ENCODE data around the gene KLK4.

KLK4 gene, protein sequence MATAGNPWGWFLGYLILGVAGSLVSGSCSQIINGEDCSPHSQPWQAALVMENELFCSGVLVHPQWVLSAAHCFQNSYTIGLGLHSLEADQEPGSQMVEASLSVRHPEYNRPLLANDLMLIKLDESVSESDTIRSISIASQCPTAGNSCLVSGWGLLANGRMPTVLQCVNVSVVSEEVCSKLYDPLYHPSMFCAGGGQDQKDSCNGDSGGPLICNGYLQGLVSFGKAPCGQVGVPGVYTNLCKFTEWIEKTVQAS

DNA sequence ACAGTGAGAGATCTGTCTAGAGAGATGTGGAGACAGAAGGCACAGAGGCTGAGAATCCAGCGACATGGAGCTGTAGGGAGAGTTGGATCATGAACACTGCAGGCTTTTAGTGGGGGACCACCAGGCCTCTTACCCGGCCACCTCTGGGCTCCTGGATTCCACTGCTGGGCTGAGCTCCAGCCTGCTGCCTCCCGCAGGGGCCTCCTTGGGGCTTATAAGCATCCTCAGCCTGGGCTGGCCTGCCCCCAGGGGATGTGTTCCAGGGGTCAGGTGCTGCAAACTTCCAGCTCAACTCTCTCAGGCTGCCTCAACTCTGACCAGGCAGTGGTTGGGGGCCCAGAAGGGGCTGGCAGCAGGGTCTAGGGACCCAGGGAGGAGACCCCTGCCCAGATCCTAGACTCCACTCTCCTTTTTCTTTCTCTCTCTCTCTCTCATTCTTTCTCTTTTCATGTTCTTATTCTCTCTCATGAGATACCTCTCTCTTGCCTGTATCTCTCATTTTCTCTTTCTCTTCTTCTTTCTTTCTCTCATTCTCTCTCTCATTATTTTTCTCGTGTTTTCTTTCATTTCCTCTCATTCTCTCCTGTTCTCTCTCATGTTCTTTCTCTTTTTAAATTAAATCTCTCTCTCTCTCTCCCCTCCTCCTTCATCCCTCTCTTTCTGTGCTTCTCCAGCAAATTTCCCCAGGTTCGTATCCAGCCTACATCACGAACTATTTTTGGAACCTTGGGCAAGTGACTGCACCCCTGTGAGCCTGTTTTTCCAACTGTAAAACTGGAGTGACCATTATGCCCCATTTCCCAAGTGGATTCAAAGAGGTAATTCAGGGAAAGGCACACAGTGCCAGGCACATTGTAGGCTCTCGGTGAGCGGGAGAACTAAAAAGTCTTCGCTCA, at the start of gene KLK4:
TSS of gene KLK4 (minus strand) at position 190 of the 896 bp plus-strand sequence. CDS start 657 bp downstream, outside the sequence.
- no peak for DNase-seq

DNA sequence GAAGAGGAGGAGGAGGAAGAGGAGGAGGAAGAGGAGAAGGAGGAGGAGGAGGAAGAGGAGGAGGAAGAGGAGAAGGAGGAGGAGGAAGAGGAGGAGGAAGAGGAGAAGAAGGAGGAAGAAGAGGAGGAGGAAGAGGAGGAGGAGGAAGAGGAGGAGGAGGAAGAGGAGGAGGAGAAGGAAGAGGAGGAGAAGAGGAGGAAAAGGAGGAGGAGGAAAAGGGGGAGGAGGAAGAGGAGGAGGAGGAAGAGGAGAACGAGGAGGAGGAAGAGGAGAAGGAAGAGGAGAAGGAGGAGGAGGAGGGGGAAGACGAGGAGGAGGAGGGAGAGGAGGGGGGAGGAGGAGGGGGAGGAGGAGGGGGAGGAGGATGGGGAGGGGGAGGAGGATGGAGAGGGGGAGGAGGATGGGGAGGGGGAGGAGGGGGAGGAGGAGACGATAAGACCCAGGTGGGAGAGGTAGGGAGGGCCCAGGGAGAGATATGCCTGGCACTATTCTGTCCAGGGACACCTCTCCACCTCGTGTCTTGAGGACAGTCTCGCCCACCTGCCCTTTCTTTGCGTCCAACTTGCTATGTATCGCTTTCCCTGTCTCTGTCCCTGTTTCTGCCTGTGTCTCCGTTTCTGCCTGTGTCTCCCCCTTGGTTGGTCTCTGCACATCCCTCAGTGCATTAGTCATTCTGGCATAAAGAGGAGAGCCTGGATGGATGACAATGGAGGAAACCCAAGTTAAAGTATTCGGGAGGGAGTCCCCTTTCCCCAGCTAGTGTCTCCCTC, 48.7 kb upstream of the KLK4 start:
- DNase-seq = no peak

DNA sequence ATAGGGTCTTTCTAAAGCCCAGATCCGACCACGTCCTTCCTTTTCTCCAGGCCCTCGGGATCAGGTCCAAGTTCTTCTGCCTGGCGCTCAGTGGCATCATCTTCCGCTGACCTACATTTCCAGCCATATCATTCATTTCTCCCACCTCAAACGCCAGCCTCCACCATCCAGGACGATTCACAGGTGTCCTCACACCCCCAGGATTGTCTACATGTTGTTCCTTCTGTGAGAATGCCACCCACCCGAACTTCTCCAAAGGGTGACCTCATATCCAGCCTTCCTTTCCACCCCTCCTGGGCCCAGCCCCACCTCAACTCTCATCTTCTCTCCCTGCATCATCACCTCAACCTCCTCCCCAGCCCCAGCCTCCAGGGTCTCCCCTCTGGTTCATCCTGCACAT, 46.4 kb upstream of the KLK4 start:
- DNase-seq = no peak

DNA sequence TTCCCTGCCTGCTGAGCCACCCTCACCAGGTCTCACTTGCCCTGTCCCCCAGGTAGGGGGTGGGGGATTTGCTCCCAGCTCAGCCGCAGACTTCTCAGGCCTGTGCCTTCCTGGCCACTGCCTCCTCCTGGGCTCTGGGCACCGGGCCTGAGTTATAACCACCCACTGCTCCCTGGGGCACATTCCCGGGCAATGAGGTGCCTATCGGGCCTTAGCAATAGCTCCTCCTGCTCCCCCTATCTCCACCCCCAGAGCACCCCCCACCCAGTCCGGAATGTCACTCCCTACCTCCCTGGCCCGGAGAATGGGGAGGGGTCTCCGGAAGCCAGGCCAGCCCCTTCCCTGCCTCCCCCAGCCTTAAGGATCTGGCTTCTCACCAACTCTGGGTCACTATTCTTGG, 41.7 kb upstream of the KLK4 start, which contains the start of gene KLK5:
TSS of gene KLK5 (minus strand) at position 129 of the 400 bp plus-strand sequence. CDS start 381 bp downstream, outside the sequence.
- DNase-seq = no peak

DNA sequence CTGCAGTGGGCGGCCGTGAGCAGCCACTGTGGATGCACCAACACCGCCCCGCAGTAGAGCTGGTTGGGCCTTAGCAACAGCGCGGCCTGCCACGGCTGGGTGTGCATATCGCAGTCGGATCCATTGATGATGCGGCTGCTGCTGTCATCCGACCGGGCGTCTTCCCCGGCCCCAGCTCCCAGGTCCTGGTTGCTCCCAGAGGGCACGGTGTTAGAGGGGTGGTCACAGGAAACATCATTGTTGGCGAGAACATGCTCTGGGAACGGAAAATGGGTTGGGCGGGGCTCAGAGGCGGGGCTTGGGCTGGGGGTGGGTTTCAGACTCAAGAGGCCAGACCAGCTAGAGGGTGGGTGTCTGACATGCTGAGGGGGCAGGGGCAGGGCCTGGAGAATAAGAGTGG, 38.7 kb upstream of the KLK4 start:
- DNase-seq = no peak

DNA sequence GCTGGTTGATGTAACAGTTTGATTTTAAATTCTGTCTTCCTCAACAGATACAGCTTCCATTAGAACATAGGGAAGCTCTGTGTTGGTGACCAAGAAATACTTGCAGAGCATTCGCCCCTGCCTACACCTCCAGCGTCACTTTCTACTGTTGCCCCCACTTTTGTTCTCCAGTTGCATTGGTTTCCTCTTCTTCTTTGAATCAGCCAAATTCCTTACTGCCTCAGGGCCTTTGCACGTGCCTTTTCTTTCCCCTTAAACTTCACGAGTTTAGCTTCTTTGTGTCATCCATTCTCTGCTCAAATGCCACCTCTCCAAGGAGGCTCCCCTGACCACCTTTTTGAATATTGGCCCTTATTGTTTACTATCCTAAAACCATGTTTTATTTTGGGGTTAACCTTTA, 35.9 kb upstream of the KLK4 start:
- no peak for DNase-seq

DNA sequence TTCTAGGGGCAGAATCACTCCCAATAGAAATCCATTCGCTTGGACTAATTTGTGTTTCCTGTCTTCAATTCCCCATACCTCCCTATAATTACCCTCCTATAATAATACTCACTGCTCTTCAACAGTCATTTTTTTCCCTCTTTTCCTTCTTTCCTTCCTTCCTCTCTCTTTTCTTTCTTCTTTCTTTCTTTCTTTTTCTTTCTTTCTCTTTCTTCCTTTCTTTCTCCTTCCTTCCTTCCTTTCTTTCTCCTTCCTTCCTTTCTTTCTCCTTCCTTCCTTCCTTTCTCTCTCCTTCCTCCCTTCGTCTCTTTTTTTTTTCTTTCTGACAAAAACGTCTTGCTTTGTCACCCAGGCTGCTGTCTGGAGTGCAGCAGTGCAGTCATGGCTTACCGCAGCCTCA, 33.6 kb upstream of the KLK4 start:
- no peak for DNase-seq

DNA sequence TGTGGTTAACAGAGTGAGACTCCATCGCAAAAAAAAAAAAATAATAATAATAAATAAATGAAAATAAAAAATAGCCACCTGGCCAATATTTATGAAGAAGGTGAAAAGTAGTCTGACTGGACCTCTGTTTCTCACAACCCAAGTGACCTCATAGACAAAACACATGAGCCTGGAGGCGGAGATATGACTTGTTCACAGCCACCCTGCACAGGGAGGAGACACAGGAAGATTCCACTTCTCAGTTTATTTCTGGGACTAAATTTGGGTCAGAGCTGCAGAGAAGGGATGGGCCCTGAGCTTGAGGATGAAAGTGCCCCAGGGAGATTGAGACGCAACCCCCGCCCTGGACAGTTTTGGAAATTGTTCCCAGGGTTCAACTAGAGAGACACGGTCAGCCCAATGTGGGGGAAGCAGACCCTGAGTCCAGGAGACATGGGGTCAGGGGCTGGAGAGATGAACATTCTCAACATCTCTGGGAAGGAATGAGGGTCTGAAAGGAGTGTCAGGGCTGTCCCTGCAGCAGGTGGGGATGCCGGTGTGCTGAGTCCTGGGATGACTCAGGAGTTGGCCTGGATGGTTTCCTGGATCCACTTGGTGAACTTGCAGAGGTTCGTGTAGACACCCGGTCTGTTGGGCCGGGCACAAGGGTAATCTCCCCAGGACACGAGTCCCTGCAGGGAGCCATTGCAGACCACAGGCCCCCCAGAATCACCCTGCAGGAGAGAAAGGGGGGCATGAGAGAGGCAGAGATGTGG, 32.1 kb upstream of the KLK4 start:
- no peak for DNase-seq

DNA sequence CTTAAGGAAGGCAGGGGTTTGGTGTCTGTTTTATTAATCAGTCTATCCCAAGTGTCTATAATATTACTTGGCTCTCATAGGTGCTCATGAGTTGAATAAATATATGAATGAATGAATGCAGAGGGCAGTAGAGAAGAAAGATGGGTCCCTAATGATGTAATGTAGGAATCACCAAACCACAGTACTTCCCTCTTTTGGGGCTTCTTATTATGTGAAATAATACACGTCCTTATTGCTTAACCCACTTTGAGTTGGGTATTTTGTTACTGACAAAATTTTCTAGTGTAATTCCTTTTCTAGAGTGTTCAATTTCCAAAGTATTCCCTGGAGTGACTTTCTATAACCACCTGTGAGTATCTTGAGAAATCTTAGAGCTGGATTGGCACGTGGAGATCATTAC, 28.4 kb upstream of the KLK4 start:
- no peak for DNase-seq

DNA sequence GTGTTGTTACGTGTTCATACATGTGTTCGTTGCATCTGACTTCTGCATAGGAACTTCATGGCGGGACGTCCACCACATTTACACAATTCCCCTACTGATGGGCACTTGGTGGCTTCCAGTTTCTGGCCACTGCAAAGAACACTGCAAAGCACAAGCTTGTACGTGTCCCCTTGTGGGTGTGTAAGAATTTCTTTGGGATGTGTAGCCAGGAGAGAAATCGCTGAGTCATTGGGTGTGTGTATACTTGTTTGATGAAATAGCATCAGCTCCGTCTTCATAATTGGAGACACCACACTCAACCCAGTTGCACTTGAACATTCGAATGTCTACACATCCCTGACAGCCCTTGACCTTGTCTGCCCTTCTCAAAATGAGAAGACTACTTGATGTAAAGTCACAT, 22.4 kb upstream of the KLK4 start:
- no peak for DNase-seq

DNA sequence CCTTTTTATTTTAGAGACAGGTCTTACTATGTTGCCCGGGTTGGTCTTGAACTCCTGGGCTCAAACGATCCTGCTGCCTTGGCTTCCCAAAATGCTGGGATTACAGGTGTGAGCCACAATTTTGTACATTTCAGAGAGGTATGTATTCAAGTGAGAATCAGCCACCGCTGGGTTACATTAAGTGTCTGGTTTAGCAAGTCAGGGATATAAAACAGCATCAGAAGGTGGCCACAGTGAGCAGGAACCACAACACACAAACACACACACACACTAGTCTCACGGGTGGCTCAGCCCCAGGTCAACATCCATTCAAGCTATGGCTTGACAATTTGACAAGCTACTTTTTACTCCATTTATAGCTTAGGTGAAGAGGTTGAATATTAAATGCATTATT, 21.5 kb upstream of the KLK4 start:
- no peak for DNase-seq

DNA sequence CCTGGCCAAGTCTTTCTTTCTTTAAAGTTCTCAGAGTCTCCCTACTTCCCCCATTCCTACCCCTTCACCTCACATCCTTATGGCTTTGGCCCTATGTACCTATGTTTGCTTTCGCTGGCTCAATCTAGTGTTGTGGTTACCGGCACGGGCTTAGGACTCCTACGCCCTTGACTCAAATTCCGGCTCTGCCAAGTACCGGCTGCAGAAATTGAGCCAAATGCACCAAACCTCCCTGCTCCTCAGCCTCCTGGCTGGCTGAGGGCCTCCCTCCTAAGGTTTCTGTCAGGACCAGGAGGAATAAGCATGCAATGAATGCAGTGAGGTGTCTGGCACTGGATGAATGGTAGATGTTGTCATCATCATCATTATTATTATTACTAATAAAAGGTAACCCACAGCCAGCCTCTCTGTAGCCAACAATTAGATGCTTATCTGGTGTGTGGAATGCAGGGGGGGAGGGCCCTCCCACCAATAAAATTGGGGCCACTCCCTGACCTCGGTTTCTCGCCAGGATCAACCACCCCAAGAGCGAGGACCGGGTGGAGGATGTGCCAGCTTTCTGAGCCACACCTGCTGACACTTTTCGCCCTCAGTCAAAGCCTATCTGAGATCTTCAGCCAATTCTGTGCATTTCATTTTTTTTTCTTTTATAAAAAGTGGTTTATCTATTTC, 21.0 kb upstream of the KLK4 start:
- DNase-seq = no peak

DNA sequence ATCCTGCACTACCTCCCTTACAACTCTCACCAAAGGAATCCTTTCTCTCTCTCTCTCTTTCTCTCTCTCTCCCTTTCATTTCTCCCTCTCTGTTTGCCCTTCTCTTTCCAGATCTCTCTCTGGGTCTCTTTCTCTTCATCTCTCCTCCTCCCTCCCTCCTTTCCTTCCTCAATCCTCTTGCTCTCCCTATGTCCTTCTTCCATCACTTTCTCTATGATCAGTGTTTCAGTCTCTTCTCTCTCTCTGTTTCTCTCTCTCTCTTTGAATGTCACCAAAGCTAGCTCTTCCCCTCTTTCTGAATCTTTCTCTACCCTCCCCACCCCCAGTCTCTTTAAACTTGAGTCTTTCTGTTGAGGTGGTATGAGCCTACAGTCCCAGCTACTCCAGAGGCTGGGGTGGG, 19.8 kb upstream of the KLK4 start:
- no peak for DNase-seq

DNA sequence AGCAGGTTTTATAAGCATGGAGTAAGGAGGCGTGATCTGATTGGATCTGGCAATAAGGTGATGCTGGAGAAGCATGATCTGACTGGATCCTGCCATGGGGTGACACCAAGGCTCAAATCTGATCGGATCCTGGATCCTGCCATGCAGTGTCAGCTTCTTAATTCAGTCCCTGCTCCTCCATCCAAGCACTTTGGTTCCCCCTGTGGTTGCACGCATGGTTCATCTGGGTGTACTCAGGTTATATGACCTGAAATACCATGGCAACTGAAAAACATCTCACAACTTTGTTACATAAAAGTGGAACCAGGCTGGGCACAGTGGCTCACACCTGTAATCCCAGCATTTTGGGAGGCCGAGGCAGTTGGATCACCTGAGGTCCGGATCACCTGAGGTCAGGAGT, 17.6 kb upstream of the KLK4 start:
- no peak for DNase-seq

DNA sequence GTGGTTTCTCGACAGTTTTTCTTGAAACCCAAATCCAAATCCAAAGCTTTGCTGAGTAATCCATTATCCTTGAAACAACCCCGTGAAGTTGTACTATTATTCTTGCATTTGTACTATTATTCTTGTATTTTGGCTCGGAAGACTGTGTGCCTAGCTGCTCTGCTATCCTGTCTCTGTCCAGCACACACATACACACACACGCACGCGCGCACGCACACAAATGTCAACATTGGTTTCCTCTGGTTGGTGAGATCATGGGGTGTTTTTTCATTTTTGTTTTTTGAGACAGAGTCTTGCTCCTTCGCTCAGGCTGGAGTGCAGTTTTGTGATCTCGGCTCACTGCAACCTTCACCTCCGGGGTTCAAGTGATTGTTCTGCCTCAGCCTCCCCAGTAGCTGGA, 14.9 kb upstream of the KLK4 start:
- no peak for DNase-seq

DNA sequence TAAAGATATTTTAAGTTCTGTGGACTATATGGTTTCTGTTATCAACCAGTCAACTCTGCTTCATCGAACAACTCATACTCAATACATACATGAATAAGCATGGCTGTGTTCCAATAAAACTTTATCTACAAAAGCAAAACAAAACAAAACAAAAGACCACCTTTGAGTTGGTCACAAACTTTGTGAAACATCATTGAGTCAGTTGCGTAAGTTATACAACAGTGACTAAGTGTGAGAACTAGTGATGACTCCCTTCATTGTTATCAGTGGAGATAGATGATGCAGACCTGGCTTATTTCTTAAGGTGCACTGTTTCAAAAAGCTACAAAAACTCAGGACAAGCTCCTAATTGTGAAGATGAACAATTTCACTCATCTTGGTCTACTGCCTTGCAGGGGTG, 14.5 kb upstream of the KLK4 start:
- DNase-seq = no peak

DNA sequence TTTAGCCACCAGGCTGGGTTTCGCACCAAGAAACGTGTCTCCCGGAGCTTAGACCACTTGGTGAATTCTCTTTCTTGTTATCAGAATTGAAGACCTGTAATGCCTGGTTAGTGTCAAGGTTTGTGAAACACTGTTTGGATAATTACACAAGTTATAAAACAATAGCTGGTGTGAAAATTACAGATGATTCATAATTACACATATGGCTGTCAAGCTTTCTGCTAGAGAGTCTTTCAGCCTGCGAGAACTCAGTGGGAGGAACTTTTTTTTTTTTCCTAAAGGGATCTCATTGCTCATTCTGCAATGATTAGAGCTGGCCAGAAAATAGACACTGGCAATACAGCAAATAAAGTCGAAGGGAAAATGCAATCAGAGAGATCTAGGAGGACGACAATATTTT, 13.4 kb upstream of the KLK4 start:
- no peak for DNase-seq

DNA sequence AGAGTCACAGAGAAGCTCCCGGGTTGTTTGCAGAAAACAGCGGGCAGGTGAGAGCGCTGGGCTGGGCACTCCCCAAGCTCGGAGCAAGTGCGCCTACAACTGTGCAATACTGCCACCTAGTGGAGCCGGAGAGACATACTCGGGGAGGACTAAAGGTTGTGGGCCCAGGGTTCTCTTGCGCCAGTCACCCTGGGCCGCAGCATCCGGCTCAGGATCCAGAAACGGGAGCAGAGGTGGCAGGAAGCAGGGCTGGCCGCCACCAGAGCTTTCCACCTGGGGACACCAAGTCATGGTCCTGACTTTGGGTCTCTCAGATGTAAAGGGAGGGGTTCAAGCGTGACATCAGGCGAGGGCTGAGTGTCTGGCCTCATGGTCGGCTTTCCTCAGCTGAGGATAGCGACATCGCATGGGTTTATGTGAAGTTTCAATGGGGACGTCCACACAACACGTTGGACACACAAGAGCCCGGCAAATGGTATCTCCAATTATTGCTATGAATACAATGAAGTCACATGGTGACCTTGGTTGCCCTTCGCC, 11.2 kb upstream of the KLK4 start:
- peak; percentile 62 for DNase-seq

DNA sequence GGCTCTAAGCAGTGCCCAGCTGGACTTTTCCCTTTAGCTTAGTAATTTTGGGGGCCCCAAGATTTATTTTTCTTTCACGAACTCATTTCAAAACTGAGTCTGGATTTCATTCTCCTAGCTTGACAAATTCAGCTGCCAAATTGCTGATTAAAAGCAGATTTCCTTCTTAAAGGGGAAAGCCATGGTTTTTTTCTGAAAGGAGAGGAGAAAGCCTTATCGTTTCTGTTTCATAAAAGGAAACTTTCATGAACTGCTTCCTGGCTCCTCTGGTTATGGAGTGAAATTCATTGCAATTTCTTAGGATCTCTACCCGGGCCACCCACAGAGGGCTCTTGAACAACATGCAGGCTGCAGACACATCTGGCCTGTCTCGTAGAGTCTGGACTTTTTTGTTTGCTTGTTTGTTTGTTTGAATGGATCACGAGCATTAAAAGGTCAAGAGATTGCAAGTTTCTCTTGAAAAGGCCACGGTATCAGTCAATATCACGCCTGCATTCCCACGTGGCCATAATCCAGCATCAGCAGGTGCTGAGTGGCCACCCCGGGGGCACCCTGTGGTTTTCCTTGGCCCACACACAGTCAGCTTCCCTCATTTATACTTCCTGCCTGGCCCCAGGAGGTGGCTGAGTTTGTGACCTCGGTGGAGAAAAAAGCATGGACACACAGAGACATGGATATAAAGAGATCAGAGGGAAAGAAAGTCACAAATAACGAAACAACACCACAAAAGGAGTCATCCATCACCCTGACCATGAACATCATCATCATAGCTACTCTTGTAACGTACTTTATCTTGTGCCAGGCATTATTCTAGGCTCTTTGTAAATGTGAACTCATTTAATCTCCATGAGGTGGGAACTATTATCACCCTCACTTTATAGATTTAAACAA, 10.5 kb upstream of the KLK4 start:
- no peak for DNase-seq

DNA sequence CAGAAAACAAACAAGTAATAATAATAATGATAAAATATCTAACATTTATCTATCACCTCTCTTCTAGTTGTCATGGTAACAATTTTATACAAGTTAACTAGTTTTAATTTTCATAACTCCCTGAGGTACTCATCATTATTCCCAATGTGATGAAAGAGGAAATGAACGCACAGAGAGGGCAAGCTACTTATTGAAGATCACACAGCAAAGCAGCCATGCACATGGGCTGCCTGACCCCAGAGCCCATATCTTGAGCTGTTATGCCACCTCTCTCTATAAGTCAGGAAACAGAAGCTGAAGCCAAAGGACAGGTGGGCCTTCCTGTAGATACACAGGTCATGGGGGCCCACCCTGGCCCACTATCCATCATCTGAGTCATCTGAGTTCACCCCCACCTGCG, 4.9 kb upstream of the KLK4 start:
- DNase-seq = no peak
